Fibroblast of lung (primary cell): ENCODE data around the gene TXNL4B. TPM values are rescaled to one million over a fixed set of nuclear protein-coding genes. Genes with fewer than 3 reads are reported as not detected.
A peak's percentile ranks its signal among the peaks of the same experiment; 100 is the strongest.

Experiments
- DNase-seq, 2 donors: peaks; one replicate each; pipeline versions ENCODE4 v3.0.0 to v3.0.0-alpha.2; 2010; ENCODE audit warnings: low read depth in 2 of 2
- H2AFZ ChIP-seq: 2 replicates; pipeline ENCODE4 v1.5.1; 2012; ENCODE audit warnings: low read length, control low read depth, inconsistent platforms
- H3K27ac ChIP-seq: 2 replicates; pipeline ENCODE4 v1.5.1; 2011; ENCODE audit warnings: low read length, control low read depth; ENCODE audit not compliant: insufficient read depth
- H3K27me3 ChIP-seq: 2 replicates; pipeline ENCODE4 v1.5.1; 2011; ENCODE audit warnings: mild to moderate bottlenecking, low read length; ENCODE audit not compliant: control insufficient read depth, insufficient read depth
- H3K36me3 ChIP-seq: 2 replicates; pipeline ENCODE4 v1.5.1; 2011; ENCODE audit warnings: low read length; ENCODE audit not compliant: control insufficient read depth, insufficient read depth
- H3K4me1 ChIP-seq: 2 replicates; pipeline ENCODE4 v1.5.1; 2011; ENCODE audit warnings: low read length; ENCODE audit not compliant: control insufficient read depth, insufficient read depth; ENCODE audit errors: extremely low read depth
- H3K4me2 ChIP-seq: 2 replicates; pipeline ENCODE4 v1.5.1; 2011; ENCODE audit warnings: low read length, control low read depth; ENCODE audit not compliant: insufficient read depth; ENCODE audit errors: extremely low read depth
- H3K4me3 ChIP-seq, 4 experiments: fragments of 200-600 bp in 1 of 4; sonication (generic) in 1 of 4; replicated peaks in 1 of 4; 2 replicates each; pipeline ENCODE4 v1.5.1; 2011 to 2016; ENCODE audit warnings: low read length in 4 of 4, low read depth in 3 of 4, mild to moderate bottlenecking in 3 of 4, control low read depth in 2 of 4, inconsistent platforms in 1 of 4, mixed read lengths in 1 of 4; ENCODE audit not compliant: insufficient read depth in 1 of 4; ENCODE audit errors: control extremely low read depth in 1 of 4
- H3K79me2 ChIP-seq: 2 replicates; pipeline ENCODE4 v1.5.1; 2012; ENCODE audit warnings: mild to moderate bottlenecking, low read length, inconsistent platforms; ENCODE audit not compliant: control insufficient read depth, insufficient read depth
- H3K9ac ChIP-seq: 2 replicates; pipeline ENCODE4 v1.5.1; 2011; ENCODE audit warnings: mild to moderate bottlenecking, low read length, control low read depth; ENCODE audit not compliant: insufficient read depth
- H3K9me3 ChIP-seq: 2 replicates; pipeline ENCODE4 v1.5.1; 2012; ENCODE audit warnings: low read depth, low read length; ENCODE audit not compliant: control insufficient read depth, insufficient read depth
- H4K20me1 ChIP-seq: 2 replicates; pipeline ENCODE4 v1.5.1; 2011; ENCODE audit warnings: low read length; ENCODE audit not compliant: control insufficient read depth, insufficient read depth; ENCODE audit errors: extremely low read depth
- CTCF ChIP-seq, 2 donors: IDR thresholded peaks in 1 of 2; conservative IDR thresholded peaks in 1 of 2; 1 replicate in 1 of 2; 2 replicates in 1 of 2; pipeline ENCODE4 v1.5.1; 2011 to 2012; ENCODE audit warnings: low read length in 2 of 2, control low read depth in 1 of 2, inconsistent platforms in 1 of 2, low read depth in 1 of 2, mild to moderate bottlenecking in 1 of 2
- EZH2 ChIP-seq: IDR thresholded peaks from 2 replicates; pipeline ENCODE4 v1.5.1; 2012; ENCODE audit warnings: low read length, control low read depth, mild to moderate bottlenecking; ENCODE audit errors: missing control alignments
- polyA plus RNA-seq, 2 donors: library from polyadenylated mRNA; depleted of rRNA in 1 of 2; stranded (reverse) in 1 of 2; unstranded in 1 of 2; fragments of >200 nt; gene quantifications; 2 replicates each; pipeline ENCODE4 v1.2.1, GENCODE V29; 2011 to 2012; ENCODE audit warnings: missing spikeins in 1 of 2
- total RNA-seq: library from RNA; depleted of rRNA; stranded (reverse); fragments of >200 nt; gene quantifications from 2 replicates; pipeline ENCODE4 v1.2.1, GENCODE V29; 2014

The TXNL4B gene
- total and polyA plus RNA-seq, 2 donors (not counting 1 experiment from before 2014, with no cell fraction given), result 8.3 to 14.5 TPM

DNA sequence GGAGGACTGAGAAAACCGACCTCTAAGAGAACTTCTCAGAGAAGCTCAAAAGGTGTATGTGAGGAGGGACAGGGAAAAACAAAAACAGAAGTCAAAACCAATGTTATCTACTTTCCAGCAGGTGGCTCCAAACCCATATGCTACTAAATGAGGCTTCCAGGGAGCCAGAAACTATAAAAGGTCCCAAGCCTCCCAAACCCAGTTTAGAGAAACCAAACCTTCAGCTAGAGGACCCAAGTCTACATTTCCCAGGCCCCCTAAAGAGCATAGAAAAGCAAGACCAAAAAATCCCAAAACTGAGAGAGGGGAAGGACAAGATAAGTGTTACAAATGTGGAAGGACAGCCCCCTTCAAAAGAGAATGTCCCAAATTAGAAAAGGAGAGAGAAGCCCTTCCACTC lies 26.7 kb downstream of the TXNL4B start:
- H3K27me3 ChIP-seq, result no peaks in the 10 kb centered on the region
- no peak for TF ChIP-seq EZH2
- peak; percentile 54 to 88 for TF ChIP-seq CTCF (conservative IDR thresholded peaks at IDR 0.05 in 1 of 2, IDR thresholded peaks at IDR 0.05 in 1 of 2; ENCODE audit: low read depth in 1 of 2, low read length in 2 of 2)
- H2AFZ ChIP-seq, result no peak overlapping the region
- no peak overlapping the region for H3K27ac ChIP-seq
- no peaks in the 10 kb centered on the region for H3K4me1 ChIP-seq
- no peaks in the 10 kb centered on the region for H4K20me1 ChIP-seq
- no peaks in the 10 kb centered on the region for H3K9me3 ChIP-seq
- peak; percentile 23 to 75 for DNase-seq
- no peak overlapping the region for H3K9ac ChIP-seq
- no peak overlapping the region for H3K4me3 ChIP-seq
- no peak overlapping the region for H3K4me2 ChIP-seq
- no peaks in the 10 kb centered on the region for H3K79me2 ChIP-seq
- H3K36me3 ChIP-seq, result no peaks in the 10 kb centered on the region

DNA sequence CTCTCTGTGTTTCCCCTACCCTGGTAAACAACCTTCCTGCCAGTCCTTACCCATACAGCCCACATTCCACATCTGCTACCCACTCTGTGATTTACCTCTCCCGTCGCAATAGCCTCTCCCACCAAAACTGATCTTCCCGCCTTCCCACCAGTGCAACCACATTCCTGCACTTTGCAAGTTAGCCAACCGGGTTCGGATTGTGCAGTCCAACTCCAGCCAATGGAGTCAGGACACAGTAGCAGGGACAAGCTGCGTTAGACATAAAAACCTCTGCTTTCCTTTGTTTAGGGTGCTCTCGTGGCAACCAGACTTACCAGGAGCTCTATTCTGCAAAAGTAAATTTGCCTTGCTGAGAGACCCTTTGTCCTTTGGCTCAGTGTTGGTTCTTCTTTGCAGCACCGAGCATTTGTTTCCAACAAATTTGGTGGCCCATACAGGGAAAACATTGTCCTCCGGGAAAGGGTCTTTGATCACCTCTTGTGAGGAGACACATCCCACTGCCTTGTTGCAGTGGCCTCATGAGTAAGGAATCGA lies 29.0 kb downstream of the TXNL4B start:
- Histone ChIP-seq H3K4me3 (no peak overlapping the region), H3K27ac (no peak overlapping the region), H4K20me1 (no peaks in the 10 kb centered on the region), H3K9ac (no peak overlapping the region), H3K4me1 (no peaks in the 10 kb centered on the region), H3K9me3 (no peaks in the 10 kb centered on the region), H3K4me2 (no peak overlapping the region), H3K36me3 (no peaks in the 10 kb centered on the region), H2AFZ (no peak overlapping the region), H3K79me2 (no peaks in the 10 kb centered on the region), H3K27me3 (no peaks in the 10 kb centered on the region)
- no peak for DNase-seq
- TF ChIP-seq EZH2 (no peak), CTCF (conservative IDR thresholded peaks at IDR 0.05 in 1 of 2, IDR thresholded peaks at IDR 0.05 in 1 of 2; ENCODE audit: low read depth in 1 of 2, low read length in 2 of 2) (no peak)

- TF ChIP-seq CTCF (conservative IDR thresholded peaks at IDR 0.05 in 1 of 2, IDR thresholded peaks at IDR 0.05 in 1 of 2; ENCODE audit: low read depth in 1 of 2, low read length in 2 of 2), result no peak
- TF ChIP-seq EZH2, result no peak
- Histone ChIP-seq H2AFZ (no peak overlapping the region), H3K79me2 (no peaks in the 10 kb centered on the region), H3K27ac (no peak overlapping the region), H3K4me1 (no peaks in the 10 kb centered on the region), H4K20me1 (no peaks in the 10 kb centered on the region), H3K27me3 (no peaks in the 10 kb centered on the region), H3K4me2 (no peak overlapping the region), H3K4me3 (no peak overlapping the region), H3K9me3 (no peaks in the 10 kb centered on the region), H3K36me3 (no peaks in the 10 kb centered on the region), H3K9ac (no peak overlapping the region)
- DNase-seq, result no peak
Observed at GRCh38 chr16:72061564-72061963, 31.9 kb downstream of the TXNL4B start.
